Measurements from ENCODE around the gene CNTLN. TPM values are rescaled to one million over a fixed set of nuclear protein-coding genes. Genes with fewer than 3 reads are reported as not detected.

CNTLN gene
- total and polyA plus RNA-seq, 9 donors: 8.4 to 24.8 (median 16.2) TPM

GRCh38 chr9:17491780-17492179, 356.9 kb downstream of the CNTLN start:
- intact Hi-C loops (cut with DNase I): no loop called here
- TF ChIP-seq EP300 (IDR thresholded peaks at IDR 0.05) (no peak), CTCF (IDR thresholded peaks at IDR 0.05) (no peak), POLR2A (IDR thresholded peaks at IDR 0.05) (no peak)
- H3K36me3 ChIP-seq: no peaks in the 10 kb centered on the region
- H3K27me3 ChIP-seq: no peaks in the 10 kb centered on the region
- DNase-seq: no peak
- no peak overlapping the region for H3K4me3 ChIP-seq
- WGBS, 3 donors: 92 to 98% (median 96%) methylated on average over 1 of the region's 1 CpG
- H3K4me1 ChIP-seq (ENCODE audit: insufficient read depth): no peaks in the 10 kb centered on the region
- H3K9me3 ChIP-seq: no peaks in the 10 kb centered on the region
- H3K27ac ChIP-seq: no peak overlapping the region

GRCh38 chr9:17503196-17503595, 368.4 kb downstream of the CNTLN start:
- H3K4me1 ChIP-seq (ENCODE audit: insufficient read depth): no peaks in the 10 kb centered on the region
- 97 to 98% (median 98%) methylated on average over 3 of the region's 3 CpGs for WGBS, 3 donors

GRCh38 chr9:17509151-17509550, 374.3 kb downstream of the CNTLN start:
- Histone ChIP-seq H3K27me3 (no peaks in the 10 kb centered on the region), H3K36me3 (no peaks in the 10 kb centered on the region), H3K9me3 (no peaks in the 10 kb centered on the region), H3K27ac (no peak overlapping the region), H3K4me3 (no peak overlapping the region), H3K4me1 (ENCODE audit: insufficient read depth) (no peaks in the 10 kb centered on the region)
- WGBS, 3 donors: 87 to 95% (median 94%) methylated on average over 1 of the region's 1 CpG
- TF ChIP-seq POLR2A (IDR thresholded peaks at IDR 0.05): no peak
- TF ChIP-seq EP300 (IDR thresholded peaks at IDR 0.05): no peak
- no peak for TF ChIP-seq CTCF (IDR thresholded peaks at IDR 0.05)
- DNase-seq: no peak
- intact Hi-C loops (cut with DNase I): no loop called here

More at GRCh38 chr9:17503196-17503595, 368.4 kb downstream of the CNTLN start:
- Histone ChIP-seq H3K4me3 (no peak overlapping the region), H3K9me3 (no peaks in the 10 kb centered on the region), H3K27ac (no peak overlapping the region), H3K36me3 (no peaks in the 10 kb centered on the region), H3K27me3 (no peaks in the 10 kb centered on the region)
- TF ChIP-seq CTCF (IDR thresholded peaks at IDR 0.05) (no peak), POLR2A (IDR thresholded peaks at IDR 0.05) (no peak), EP300 (IDR thresholded peaks at IDR 0.05) (no peak)
- no peak for DNase-seq
- intact Hi-C loops (cut with DNase I): no loop called here

DNA sequence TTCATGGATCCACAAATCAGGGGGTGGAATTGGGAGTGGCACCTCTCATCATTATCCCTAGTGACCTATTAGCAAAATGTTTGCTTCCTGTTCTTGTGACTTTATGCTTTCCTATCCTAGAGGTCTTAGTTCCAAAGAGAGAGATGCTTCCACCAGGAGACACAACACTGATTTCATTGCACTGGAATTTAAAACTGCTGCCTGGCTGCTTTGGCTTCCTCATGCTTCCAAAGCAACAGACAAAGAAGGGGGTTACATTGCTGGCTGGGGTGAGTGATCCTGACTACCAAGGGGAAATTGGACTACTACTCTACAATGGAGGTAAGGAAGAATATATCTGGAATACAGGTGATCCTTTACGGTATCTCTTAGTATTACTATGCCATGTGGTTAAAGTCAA, 374.9 kb downstream of the CNTLN start:
- TF ChIP-seq EP300 (IDR thresholded peaks at IDR 0.05) (no peak), CTCF (IDR thresholded peaks at IDR 0.05) (no peak), POLR2A (IDR thresholded peaks at IDR 0.05) (no peak)
- 94 to 100% (median 95%) methylated on average over 1 of the region's 1 CpG for WGBS, 3 donors
- H3K36me3 ChIP-seq: no peaks in the 10 kb centered on the region
- no peak overlapping the region for H3K27ac ChIP-seq
- DNase-seq: no peak
- intact Hi-C loops (cut with DNase I): loop anchor here in 1 of 4 donors (10.0 kb wide), 1 partner anchor 435 kb away; no protein-coding TSS in a partner anchor
- no peak overlapping the region for H3K4me3 ChIP-seq
- no peaks in the 10 kb centered on the region for H3K4me1 ChIP-seq (ENCODE audit: insufficient read depth)
- H3K27me3 ChIP-seq: no peaks in the 10 kb centered on the region
- no peaks in the 10 kb centered on the region for H3K9me3 ChIP-seq
